D721Med (cell line): Measurements from ENCODE around the gene MFAP4.

ENCODE experiments used
- DNase-seq: peaks from one replicate; pipeline ENCODE4 v3.0.0; 2011; ENCODE audit warnings: low spot score; ENCODE audit not compliant: insufficient read length
- FAIRE-seq: peaks from 2 replicates; lab custom pipeline; 2011; peaks lifted over from hg19 to GRCh38; lab: Jason Lieb, UNC
- TF ChIP-seq, protein P1 (sequence below): IDR thresholded peaks from 2 replicates; pipeline ENCODE4 v1.5.1; 2012; ENCODE audit warnings: mild to moderate bottlenecking, control low read depth; ENCODE audit not compliant: insufficient read depth; ENCODE audit errors: missing control alignments

Gene MFAP4

DNA sequence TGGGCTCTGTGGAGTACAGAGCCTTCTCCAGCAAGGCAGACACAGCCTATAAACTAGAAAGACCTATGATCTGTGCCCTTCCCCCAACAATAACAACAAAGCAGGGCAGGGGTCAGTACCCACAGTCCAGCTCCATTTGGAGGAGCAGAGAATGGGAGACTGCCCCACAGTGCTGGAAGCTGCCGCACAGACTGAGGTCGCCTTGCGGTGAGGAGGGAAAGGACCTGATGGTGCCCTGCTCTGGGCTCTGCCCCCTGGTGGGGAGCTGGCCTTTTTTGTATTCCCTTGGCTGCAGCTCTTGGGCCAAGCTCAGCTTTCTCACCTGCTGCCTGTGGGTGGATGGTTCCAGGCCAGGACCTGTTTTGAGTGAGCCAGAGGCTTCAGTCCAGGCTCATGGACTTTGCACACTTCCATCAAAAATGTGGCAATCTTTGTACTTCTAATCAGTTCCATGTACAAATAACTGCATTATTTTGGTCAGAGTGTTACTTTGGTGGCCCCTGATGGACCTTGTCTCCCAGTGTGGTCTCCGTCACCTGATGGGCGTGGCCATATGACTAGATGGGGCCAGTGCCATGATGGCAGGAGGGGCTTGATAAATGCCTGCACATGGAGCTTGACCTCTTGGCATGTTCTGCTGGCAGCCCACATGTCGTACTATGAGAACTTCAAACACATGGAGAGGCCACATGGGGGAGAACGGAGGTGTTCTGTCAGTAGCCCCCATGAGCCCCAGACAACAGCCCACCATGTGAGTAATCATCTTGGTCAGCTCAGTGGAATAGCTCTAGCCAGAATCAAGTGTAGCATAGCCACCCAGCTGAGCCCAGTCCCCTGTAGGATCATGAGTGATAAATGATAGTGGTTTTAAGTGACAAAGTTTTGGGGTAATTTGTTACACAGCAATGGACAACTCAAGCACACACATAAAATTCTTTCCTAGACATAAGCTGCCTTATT is 48.7 kb downstream of the MFAP4 start:
- FAIRE-seq (no peak), DNase-seq (no peak)
- TF ChIP-seq, protein P1, sequence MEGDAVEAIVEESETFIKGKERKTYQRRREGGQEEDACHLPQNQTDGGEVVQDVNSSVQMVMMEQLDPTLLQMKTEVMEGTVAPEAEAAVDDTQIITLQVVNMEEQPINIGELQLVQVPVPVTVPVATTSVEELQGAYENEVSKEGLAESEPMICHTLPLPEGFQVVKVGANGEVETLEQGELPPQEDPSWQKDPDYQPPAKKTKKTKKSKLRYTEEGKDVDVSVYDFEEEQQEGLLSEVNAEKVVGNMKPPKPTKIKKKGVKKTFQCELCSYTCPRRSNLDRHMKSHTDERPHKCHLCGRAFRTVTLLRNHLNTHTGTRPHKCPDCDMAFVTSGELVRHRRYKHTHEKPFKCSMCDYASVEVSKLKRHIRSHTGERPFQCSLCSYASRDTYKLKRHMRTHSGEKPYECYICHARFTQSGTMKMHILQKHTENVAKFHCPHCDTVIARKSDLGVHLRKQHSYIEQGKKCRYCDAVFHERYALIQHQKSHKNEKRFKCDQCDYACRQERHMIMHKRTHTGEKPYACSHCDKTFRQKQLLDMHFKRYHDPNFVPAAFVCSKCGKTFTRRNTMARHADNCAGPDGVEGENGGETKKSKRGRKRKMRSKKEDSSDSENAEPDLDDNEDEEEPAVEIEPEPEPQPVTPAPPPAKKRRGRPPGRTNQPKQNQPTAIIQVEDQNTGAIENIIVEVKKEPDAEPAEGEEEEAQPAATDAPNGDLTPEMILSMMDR, result no peak

DNA sequence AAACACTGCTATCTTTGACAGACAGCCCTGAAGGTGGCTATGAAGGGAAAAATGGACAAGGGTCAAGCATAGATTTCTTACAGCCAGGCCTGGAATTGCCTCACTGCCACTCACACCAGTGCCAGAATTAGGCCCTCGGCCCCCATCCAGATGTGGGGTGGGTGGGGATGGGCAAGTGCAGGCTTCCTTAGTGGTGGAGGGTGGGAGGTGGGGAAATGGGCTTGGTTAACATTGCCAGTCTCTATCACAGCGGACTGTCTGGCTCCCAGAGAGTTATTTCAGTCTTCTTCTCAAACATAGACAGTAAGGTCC is 49.3 kb downstream of the MFAP4 start:
- no peak for FAIRE-seq
- DNase-seq, result no peak
- TF ChIP-seq, protein P1, result no peak

DNA sequence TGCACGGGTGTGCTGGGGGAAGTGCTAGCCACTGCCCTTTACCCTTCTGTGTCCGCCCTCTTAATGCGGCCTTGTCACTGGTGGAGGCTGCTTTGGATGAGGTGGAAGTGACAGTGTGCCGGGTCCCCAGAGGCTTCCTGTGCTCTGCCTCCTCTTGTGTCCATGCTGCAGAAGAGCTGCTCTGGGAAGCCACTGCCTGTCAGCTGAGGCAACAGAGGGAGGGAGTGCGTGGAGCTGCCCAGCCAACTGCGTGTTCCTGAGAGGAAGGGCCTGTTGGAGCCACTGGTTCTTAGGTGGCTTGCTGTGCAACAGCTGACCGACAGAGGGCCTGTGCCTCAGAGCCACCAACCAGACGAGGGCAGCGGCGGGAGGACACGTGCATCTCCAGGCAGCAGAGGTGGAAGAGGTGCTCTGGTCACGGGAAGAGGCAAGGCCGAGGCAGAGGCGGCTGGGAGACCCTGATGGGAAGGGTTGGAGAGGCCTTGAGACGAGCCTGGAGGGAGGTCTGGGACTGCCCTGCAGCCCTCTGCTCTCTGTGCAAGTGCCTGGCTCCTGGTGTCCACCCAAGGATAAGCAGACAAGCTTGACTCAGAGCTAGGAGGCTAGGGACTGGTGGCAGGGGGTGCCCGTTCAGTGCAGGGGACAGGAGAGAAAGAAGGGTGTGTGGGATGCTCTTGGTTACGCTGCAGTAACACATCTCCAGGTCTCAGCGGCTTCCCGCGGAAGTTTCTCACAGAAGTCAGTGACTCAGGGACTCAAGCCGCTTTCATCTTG is 49.9 kb downstream of the MFAP4 start:
- TF ChIP-seq, protein P1, result no peak
- no peak for FAIRE-seq
- no peak for DNase-seq

DNA sequence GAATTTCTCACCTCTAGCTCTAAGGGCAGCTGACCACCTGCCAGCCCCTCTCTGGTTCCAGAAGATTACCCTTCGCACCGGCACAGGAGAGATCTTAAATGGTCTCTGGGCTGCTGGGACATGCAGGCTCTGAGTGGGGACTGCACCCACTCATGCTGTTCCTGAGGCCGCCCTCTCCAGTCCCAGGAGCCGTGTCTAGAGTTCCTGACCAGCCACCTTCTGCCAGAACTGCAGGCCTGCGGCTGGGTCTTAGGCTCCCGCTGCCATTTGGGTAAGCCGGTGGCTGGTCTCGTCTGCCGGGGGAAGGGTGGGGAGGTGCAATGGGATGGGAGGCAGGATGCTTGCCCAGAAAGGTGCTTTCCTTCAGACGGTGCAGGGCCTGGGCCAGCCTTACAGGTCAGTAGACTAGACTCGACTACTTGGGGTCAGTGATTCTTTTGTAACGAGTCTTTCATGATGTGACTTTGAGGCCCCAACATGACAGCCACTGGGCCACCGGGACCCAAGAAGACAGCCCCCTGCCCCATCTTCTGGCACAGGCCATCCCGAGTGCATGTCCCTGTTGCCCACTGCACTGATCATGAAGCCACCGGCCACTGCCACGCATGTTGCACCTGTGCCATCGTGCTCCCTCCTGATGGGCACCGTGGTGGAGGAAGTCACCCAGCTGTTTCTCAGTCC is 50.9 kb downstream of the MFAP4 start:
- TF ChIP-seq, protein P1, result no peak
- no peak for FAIRE-seq
- no peak for DNase-seq

DNA sequence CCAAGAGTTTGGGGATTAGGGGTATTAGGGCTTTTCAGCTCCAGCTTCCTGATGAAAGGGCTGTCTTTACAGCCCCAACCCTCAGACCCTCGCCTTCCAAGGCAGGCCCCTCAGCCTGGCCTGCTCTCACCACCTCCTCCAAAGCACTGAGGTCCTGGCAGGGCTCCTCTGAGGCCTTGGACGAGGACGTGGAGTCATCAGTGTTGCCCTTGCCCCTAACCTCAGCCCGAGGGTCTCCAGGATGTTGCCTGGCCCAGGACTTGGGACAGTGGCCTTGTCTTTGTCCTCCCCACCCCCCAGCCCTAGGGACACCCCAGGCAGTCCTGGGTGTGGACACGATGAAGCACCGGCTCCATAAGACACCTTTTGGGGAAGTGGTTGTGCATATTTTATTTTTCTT is 52.7 kb downstream of the MFAP4 start:
- DNase-seq (no peak), FAIRE-seq (no peak)
- TF ChIP-seq, protein P1, result no peak

DNA sequence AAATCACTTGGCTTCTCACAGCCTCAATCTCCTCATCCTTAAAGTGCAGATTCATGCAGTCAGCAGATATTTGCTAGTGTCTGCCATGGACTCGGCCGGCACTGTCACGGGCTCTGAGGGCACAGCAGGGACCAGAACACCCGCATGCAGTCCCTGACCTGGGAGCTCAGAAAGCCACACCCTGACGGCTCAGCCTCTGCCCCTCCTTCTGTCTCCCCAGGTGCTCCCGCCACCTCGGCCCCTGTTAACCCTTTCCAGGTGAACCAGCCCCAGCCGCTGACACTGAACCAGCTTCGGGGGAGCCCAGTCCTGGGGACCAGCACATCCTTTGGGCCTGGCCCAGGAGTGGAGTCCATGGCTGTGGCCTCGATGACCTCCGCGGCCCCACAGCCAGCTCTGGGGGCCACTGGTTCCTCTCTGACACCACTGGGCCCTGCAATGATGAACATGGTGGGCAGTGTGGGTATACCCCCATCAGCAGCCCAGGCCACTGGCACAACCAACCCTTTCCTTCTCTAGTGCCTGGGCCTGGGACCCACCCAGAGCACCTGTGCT is 53.2 kb downstream of the MFAP4 start:
- TF ChIP-seq, protein P1, result no peak
- DNase-seq (no peak), FAIRE-seq (no peak)
